HG03442 (cell line): ENCODE measurements around the gene CACNB2.

Experiments used
- ATAC-seq: cut with Tn5 transposase; IDR thresholded peaks from one replicate; pipeline ENCODE4 v1.9.1; 2021; ENCODE audit warnings: mild to moderate bottlenecking, moderate library complexity; ENCODE audit not compliant: unreplicated experiment

The CACNB2 gene

GRCh38 chr10:18381679-18382078 is 241.5 kb downstream of the CACNB2 start:
- no peak for ATAC-seq

GRCh38 chr10:18397906-18398305 is 257.7 kb downstream of the CACNB2 start:
- no peak for ATAC-seq

GRCh38 chr10:18399158-18399557 is 258.9 kb downstream of the CACNB2 start:
- ATAC-seq, result peak; percentile 49

GRCh38 chr10:18400201-18400905 is 260.1 kb downstream of the CACNB2 start:
- peak; percentile 40 for ATAC-seq

- no peak for ATAC-seq
Observed at GRCh38 chr10:18400906-18401245, 260.7 kb downstream of the CACNB2 start.

GRCh38 chr10:18401416-18402195 is 261.4 kb downstream of the CACNB2 start:
- ATAC-seq, result no peak

- ATAC-seq, result no peak
Observed at GRCh38 chr10:18402853-18403252, 262.6 kb downstream of the CACNB2 start.

- ATAC-seq, result no peak
Observed at GRCh38 chr10:18404530-18404929, 264.3 kb downstream of the CACNB2 start.

- ATAC-seq, result no peak
Observed at GRCh38 chr10:18406136-18406535, 265.9 kb downstream of the CACNB2 start.

GRCh38 chr10:18409599-18410397 is 269.6 kb downstream of the CACNB2 start:
- ATAC-seq, result no peak

GRCh38 chr10:18414061-18414460 is 273.8 kb downstream of the CACNB2 start:
- no peak for ATAC-seq

GRCh38 chr10:18417950-18418527 is 277.8 kb downstream of the CACNB2 start:
- ATAC-seq, result no peak

- peak; percentile 69 for ATAC-seq
Observed at GRCh38 chr10:18418541-18419215, 278.5 kb downstream of the CACNB2 start.

- ATAC-seq, result no peak
Observed at GRCh38 chr10:18419945-18420344, 279.7 kb downstream of the CACNB2 start.

- no peak for ATAC-seq
Observed at GRCh38 chr10:18421726-18422293, 281.6 kb downstream of the CACNB2 start.

- ATAC-seq, result no peak
Observed at GRCh38 chr10:18423058-18423637, 282.9 kb downstream of the CACNB2 start.

GRCh38 chr10:18424200-18424599 is 284.0 kb downstream of the CACNB2 start:
- peak; percentile 41 for ATAC-seq

- ATAC-seq, result no peak
Observed at GRCh38 chr10:18429335-18429734, 289.1 kb downstream of the CACNB2 start.

- ATAC-seq, result no peak
Observed at GRCh38 chr10:18436902-18437301, 296.7 kb downstream of the CACNB2 start.

GRCh38 chr10:18437486-18437885 is 297.3 kb downstream of the CACNB2 start:
- no peak for ATAC-seq
